HEK293 (cell line): ENCODE measurements around the gene RAD52.

ENCODE experiments used
- BCL11A ChIP-seq: fragments of 450-650 bp; formaldehyde crosslinking; IDR thresholded peaks from 2 replicates; pipeline ENCODE4 v1.5.1; 2016; ENCODE audit warnings: low read depth, missing biosample characterization, missing genetic modification characterization
- CTCF ChIP-seq: fragments of 450-650 bp; formaldehyde crosslinking; IDR thresholded peaks from 2 replicates; pipeline ENCODE4 v1.5.1; 2016; ENCODE audit warnings: missing biosample characterization, missing genetic modification characterization
- REPIN1 ChIP-seq: fragments of 450-650 bp; formaldehyde crosslinking; IDR thresholded peaks from 2 replicates; pipeline ENCODE4 v1.5.1; 2017; ENCODE audit warnings: missing biosample characterization, missing genetic modification characterization, low read depth
- YY1 ChIP-seq: fragments of 450-650 bp; formaldehyde crosslinking; IDR thresholded peaks from 2 replicates; pipeline ENCODE4 v1.5.1; 2018; ENCODE audit warnings: missing biosample characterization, missing genetic modification characterization
- ZNF140 ChIP-seq: fragments of 450-650 bp; formaldehyde crosslinking; IDR thresholded peaks from 2 replicates; pipeline ENCODE4 v1.5.1; 2016; ENCODE audit warnings: missing biosample characterization, missing genetic modification characterization
- ZNF24 ChIP-seq: fragments of 450-650 bp; formaldehyde crosslinking; IDR thresholded peaks from 2 replicates; pipeline ENCODE4 v1.5.1; 2016; ENCODE audit warnings: missing biosample characterization, missing genetic modification characterization
- ZNF362 ChIP-seq: fragments of 450-650 bp; formaldehyde crosslinking; IDR thresholded peaks from 2 replicates; pipeline ENCODE4 v1.5.1; 2016; ENCODE audit warnings: missing biosample characterization, missing genetic modification characterization
- ZNF433 ChIP-seq: fragments of 450-650 bp; formaldehyde crosslinking; IDR thresholded peaks from 2 replicates; pipeline ENCODE4 v1.5.1; 2016; ENCODE audit warnings: missing biosample characterization, missing genetic modification characterization, low read depth
- ZNF777 ChIP-seq: fragments of 450-650 bp; formaldehyde crosslinking; IDR thresholded peaks from 2 replicates; pipeline ENCODE4 v1.5.1; 2017; ENCODE audit warnings: missing biosample characterization, missing genetic modification characterization, borderline replicate concordance

DNA sequence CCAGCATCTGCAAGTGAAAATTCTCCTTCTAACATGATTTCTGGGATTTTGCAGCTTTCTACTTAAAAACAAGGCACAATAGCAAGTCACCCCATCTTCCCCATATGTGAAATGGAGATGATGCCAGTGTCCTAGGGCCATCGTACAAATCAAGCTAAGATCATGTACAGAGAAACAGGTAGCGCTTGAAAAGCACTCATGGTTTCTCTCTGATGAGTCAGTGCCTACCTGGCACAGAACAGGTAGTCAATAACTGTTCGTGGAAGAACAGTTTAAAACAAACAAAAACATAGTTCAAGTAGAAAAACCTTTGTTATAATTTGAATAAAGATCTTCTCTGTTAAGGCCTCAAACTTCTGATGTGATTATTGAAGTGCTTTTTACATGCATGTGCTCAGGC is 46.9 kb downstream of the RAD52 start:
- TF ChIP-seq CTCF (tag by site-specific recombination) (no peak), YY1 (tag by site-specific recombination) (no peak), BCL11A (no peak), REPIN1 (no peak), ZNF433 (no peak), ZNF140 (tag by site-specific recombination) (no peak), ZNF777 (tag by site-specific recombination) (no peak), ZNF362 (tag by site-specific recombination) (no peak), ZNF24 (tag by site-specific recombination) (no peak)
